KMS-11 (cell line): ENCODE data around the gene COL25A1.

ENCODE experiments used
- H2AFZ ChIP-seq: fragments of 200-600 bp; sonication (generic); 2 replicates; pipeline ENCODE4 v1.6.1; 2016; ENCODE audit warnings: antibody characterized with exemption, mixed run types, low read depth
- H3K27ac ChIP-seq: fragments of 200-600 bp; sonication (generic); 2 replicates; pipeline ENCODE4 v1.6.1; 2016; ENCODE audit warnings: mild to moderate bottlenecking, mixed run types
- H3K27me3 ChIP-seq: fragments of 200-600 bp; sonication (generic); 2 replicates; pipeline ENCODE4 v1.6.1; 2017; ENCODE audit warnings: mild to moderate bottlenecking, low read depth, mixed run types, moderate library complexity; ENCODE audit not compliant: insufficient read depth
- H3K36me3 ChIP-seq: fragments of 200-600 bp; sonication (generic); 2 replicates; pipeline ENCODE4 v1.6.1; 2017; ENCODE audit warnings: mild to moderate bottlenecking, mixed run types; ENCODE audit not compliant: insufficient read depth
- H3K4me1 ChIP-seq: fragments of 200-600 bp; sonication (generic); 2 replicates; pipeline ENCODE4 v1.6.1; 2016; ENCODE audit warnings: mild to moderate bottlenecking, low read depth, mixed run types; ENCODE audit not compliant: poor library complexity, severe bottlenecking
- H3K4me2 ChIP-seq: fragments of 200-600 bp; sonication (generic); 2 replicates; pipeline ENCODE4 v1.7.0; 2016; ENCODE audit warnings: mild to moderate bottlenecking, mixed run types
- H3K4me3 ChIP-seq: fragments of 200-600 bp; sonication (generic); IDR thresholded peaks from 2 replicates; pipeline ENCODE4 v1.6.1; 2017; ENCODE audit warnings: low read depth, low read length, mixed read lengths; ENCODE audit not compliant: insufficient read depth
- H3K79me2 ChIP-seq: fragments of 200-600 bp; sonication (generic); 2 replicates; pipeline ENCODE4 v1.6.1; 2016; ENCODE audit warnings: low read depth, mixed run types; ENCODE audit not compliant: insufficient read depth
- H3K9ac ChIP-seq: fragments of 200-600 bp; sonication (generic); 2 replicates; pipeline ENCODE4 v1.6.1; 2016; ENCODE audit warnings: mild to moderate bottlenecking, mixed run types
- H4K20me1 ChIP-seq: fragments of 200-600 bp; sonication (generic); 2 replicates; pipeline ENCODE4 v1.6.1; 2016; ENCODE audit warnings: mild to moderate bottlenecking, mixed run types; ENCODE audit not compliant: insufficient read depth
- CTCF ChIP-seq: fragments of 200-600 bp; sonication (generic); conservative IDR thresholded peaks from 2 replicates; pipeline ENCODE4 v1.6.1; 2017; ENCODE audit warnings: low read depth, mild to moderate bottlenecking, antibody characterized with exemption, low read length, moderate library complexity, mixed read lengths

Gene COL25A1

GRCh38 chr4:109155682-109156283 is 146.7 kb downstream of the COL25A1 start:
- TF ChIP-seq CTCF = no peak
- no peaks in the 10 kb centered on the region for H3K79me2 ChIP-seq
- H2AFZ ChIP-seq = no peak overlapping the region
- H4K20me1 ChIP-seq = no peaks in the 10 kb centered on the region
- no peak overlapping the region for H3K4me2 ChIP-seq
- H3K4me3 ChIP-seq = no peak overlapping the region
- no peaks in the 10 kb centered on the region for H3K36me3 ChIP-seq
- no peak overlapping the region for H3K27ac ChIP-seq
- H3K4me1 ChIP-seq = no peaks in the 10 kb centered on the region
- H3K9ac ChIP-seq = no peak overlapping the region
- no peaks in the 10 kb centered on the region for H3K27me3 ChIP-seq

- no peak overlapping the region for H2AFZ ChIP-seq
These were observed 147.4 kb downstream of the COL25A1 start for GRCh38 chr4:109155084-109155483.

GRCh38 chr4:109154424-109154823 is 148.0 kb downstream of the COL25A1 start:
- H3K79me2 ChIP-seq = no peaks in the 10 kb centered on the region

More at GRCh38 chr4:109155084-109155483, 147.4 kb downstream of the COL25A1 start:
- Histone ChIP-seq H3K4me1 (no peaks in the 10 kb centered on the region), H3K36me3 (no peaks in the 10 kb centered on the region), H3K4me2 (no peak overlapping the region), H3K79me2 (no peaks in the 10 kb centered on the region), H3K27ac (no peak overlapping the region), H3K4me3 (no peak overlapping the region), H4K20me1 (no peaks in the 10 kb centered on the region), H3K9ac (no peak overlapping the region), H3K27me3 (no peaks in the 10 kb centered on the region)
- TF ChIP-seq CTCF = no peak

GRCh38 chr4:109149836-109150235 is 152.6 kb downstream of the COL25A1 start:
- no peak overlapping the region for H3K4me2 ChIP-seq
- H4K20me1 ChIP-seq = no peaks in the 10 kb centered on the region
- H3K79me2 ChIP-seq = no peaks in the 10 kb centered on the region
- H3K36me3 ChIP-seq = no peaks in the 10 kb centered on the region
- H3K4me3 ChIP-seq = no peak overlapping the region
- TF ChIP-seq CTCF = no peak
- H3K27ac ChIP-seq = no peak overlapping the region
- no peaks in the 10 kb centered on the region for H3K27me3 ChIP-seq
- H3K4me1 ChIP-seq = no peaks in the 10 kb centered on the region
- no peak overlapping the region for H3K9ac ChIP-seq
- no peak overlapping the region for H2AFZ ChIP-seq

More at GRCh38 chr4:109154424-109154823, 148.0 kb downstream of the COL25A1 start:
- Histone ChIP-seq H4K20me1 (no peaks in the 10 kb centered on the region), H3K4me2 (no peak overlapping the region), H2AFZ (no peak overlapping the region), H3K27ac (no peak overlapping the region), H3K4me3 (no peak overlapping the region), H3K27me3 (no peaks in the 10 kb centered on the region), H3K36me3 (no peaks in the 10 kb centered on the region), H3K9ac (no peak overlapping the region), H3K4me1 (no peaks in the 10 kb centered on the region)
- TF ChIP-seq CTCF = no peak
